ENCODE measurements around the gene PHLDA3. TPM values are rescaled to one million over a fixed set of nuclear protein-coding genes. Genes with fewer than 3 reads are reported as not detected.

PHLDA3 gene
- total RNA-seq, 1 donor from 2014 or later = 25.0 TPM

DNA sequence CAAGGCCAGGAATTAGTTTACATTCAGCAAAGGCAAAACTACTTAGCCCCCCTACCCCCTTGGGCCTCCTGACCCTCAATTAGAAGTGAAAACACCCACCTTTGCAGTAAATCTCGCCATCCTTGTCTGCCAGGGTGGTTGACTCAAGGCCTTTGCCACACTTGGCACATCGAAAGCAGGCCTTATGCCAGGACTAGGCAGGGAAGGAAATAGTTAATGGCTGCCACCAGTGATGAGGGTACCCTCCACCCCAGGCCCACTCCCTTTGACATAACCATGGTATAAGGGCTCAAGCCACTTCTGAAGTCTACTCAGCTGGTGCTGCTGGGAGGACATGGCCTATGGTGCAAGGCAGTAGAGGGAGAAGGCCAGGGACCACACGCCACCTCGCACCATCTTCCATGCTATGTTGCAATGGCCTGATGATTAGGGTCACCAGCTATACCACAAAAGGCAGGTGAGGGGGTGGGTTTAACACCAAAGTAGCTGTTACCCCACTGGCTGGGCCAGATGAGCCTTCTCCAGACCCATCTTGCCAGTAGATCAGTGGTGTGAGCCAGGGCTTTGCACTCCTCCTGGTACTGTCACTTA is 16.3 kb upstream of the PHLDA3 start:
- Mint-ChIP-seq H3K27me3 (ENCODE audit: unreplicated experiment) (peaks cover 15% of the 10 kb centered on the region), H3K4me3 (ENCODE audit: unreplicated experiment) (no peak overlapping the region)

DNA sequence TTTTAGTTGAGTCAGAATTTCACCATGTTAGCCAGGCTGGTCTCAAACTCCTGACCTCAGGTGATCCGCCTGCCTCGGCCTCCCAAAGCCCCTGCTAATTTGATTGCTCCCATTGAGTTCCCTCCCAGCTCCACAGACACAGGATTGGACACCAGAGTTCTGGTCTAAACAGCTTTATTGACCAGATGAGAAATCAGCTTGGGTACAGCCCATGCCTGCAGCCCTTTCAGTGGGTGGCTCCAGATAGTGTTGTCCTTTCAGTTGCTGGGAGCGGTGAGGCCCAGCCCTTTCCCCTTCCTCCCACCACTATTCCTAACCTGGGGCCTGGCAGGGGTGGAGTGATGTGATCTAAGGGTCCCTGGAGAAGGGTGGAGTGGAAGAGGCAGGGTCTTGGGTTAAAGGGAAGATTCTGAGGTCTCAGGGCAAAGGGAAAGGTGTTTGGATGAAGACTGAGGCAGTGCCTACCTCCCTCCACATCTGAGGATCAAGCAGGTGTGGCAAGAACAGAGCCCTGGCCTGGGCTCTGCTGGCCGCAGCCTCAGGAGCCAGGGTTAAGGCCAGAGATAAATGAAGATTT is 14.5 kb upstream of the PHLDA3 start:
- no peak for DNase-seq (ENCODE audit: low spot score)
- Mint-ChIP-seq H3K4me1 (ENCODE audit: unreplicated experiment) (peaks cover 47% of the 10 kb centered on the region), H3K9me3 (ENCODE audit: unreplicated experiment) (no peaks in the 10 kb centered on the region), H3K36me3 (ENCODE audit: low read depth, unreplicated experiment) (peaks cover 13% of the 10 kb centered on the region), H3K27me3 (ENCODE audit: unreplicated experiment) (peaks cover 13% of the 10 kb centered on the region), H3K27ac (ENCODE audit: unreplicated experiment) (peak overlapping the region; percentile 48), H3K4me3 (ENCODE audit: unreplicated experiment) (peak overlapping the region; percentile 22)
- TF ChIP-seq, protein P1, sequence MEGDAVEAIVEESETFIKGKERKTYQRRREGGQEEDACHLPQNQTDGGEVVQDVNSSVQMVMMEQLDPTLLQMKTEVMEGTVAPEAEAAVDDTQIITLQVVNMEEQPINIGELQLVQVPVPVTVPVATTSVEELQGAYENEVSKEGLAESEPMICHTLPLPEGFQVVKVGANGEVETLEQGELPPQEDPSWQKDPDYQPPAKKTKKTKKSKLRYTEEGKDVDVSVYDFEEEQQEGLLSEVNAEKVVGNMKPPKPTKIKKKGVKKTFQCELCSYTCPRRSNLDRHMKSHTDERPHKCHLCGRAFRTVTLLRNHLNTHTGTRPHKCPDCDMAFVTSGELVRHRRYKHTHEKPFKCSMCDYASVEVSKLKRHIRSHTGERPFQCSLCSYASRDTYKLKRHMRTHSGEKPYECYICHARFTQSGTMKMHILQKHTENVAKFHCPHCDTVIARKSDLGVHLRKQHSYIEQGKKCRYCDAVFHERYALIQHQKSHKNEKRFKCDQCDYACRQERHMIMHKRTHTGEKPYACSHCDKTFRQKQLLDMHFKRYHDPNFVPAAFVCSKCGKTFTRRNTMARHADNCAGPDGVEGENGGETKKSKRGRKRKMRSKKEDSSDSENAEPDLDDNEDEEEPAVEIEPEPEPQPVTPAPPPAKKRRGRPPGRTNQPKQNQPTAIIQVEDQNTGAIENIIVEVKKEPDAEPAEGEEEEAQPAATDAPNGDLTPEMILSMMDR (IDR thresholded peaks at IDR 0.05; ENCODE audit: unreplicated experiment) = no peak

More for the DNA sequence above, 16.3 kb upstream of the PHLDA3 start:
- TF ChIP-seq, protein P1 (IDR thresholded peaks at IDR 0.05; ENCODE audit: unreplicated experiment) = no peak
- peaks cover 21% of the 10 kb centered on the region for H3K36me3 Mint-ChIP-seq (ENCODE audit: low read depth, unreplicated experiment)
- H3K4me1 Mint-ChIP-seq (ENCODE audit: unreplicated experiment) = peaks cover 57% of the 10 kb centered on the region
- H3K27ac Mint-ChIP-seq (ENCODE audit: unreplicated experiment) = peak overlapping the region; percentile 97
- H3K9me3 Mint-ChIP-seq (ENCODE audit: unreplicated experiment) = no peaks in the 10 kb centered on the region
- DNase-seq (ENCODE audit: low spot score) = no peak

DNA sequence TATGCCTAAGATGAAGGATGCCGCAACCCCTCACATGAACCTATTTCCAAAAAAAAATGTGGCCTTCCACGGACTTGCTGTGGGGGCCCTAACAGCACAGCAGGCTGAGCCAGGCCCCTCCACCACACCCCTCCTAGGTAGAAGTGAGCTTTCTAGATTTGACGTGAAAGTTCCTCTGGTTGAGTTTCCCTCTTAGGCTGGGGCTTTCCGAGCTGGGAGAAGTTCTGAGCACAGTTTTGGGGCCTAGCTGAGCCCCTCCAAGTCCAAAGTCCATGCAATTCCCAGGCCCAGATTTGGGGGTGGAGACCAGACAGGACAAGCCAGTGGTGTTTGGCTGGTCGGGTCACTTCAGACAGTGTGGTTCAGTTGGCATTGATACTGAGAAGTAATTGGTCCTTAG is 13.8 kb upstream of the PHLDA3 start:
- Mint-ChIP-seq H3K27me3 (ENCODE audit: unreplicated experiment) (peaks cover 10% of the 10 kb centered on the region), H3K9me3 (ENCODE audit: unreplicated experiment) (no peaks in the 10 kb centered on the region), H3K4me3 (ENCODE audit: unreplicated experiment) (no peak overlapping the region)

DNA sequence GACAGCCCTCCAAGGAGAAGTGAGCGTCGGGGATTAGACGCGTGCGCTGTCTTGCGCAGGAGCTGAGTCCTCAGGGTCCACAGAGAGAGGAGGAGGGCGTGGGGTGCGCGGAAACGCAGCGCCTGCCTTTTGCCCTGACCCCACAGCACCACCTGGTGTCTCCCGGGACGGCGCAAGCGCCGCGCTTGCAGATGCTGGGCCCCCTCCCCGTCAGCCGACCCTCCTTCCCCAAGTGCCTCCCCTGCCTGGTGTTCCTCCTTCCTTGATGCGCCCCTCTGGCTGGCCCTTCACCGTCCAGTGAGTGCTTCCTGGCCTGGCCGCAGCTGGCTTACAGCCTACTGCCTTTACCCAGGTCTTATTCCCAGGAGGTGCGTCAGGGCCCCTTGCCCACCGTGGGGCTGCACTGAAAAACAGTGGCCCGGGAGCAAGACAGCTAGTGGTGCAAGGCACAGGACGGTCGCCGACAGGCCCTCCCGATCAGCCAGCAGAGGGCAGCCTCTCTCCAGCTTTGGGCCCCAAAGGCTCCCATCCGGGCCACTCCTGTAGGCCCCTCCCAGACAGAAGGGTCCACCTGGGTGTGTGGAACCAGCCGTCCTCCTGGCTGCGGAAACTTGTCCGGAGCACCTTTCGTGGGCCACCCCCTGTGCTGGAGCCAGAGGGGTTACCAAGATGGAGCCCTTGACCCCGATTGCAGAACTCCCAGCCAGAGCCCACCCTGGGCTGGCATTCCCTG is 12.9 kb upstream of the PHLDA3 start:
- H3K4me3 Mint-ChIP-seq (ENCODE audit: unreplicated experiment) = no peak overlapping the region
- TF ChIP-seq, protein P1 (IDR thresholded peaks at IDR 0.05; ENCODE audit: unreplicated experiment) = peak; percentile 91
- H3K27ac Mint-ChIP-seq (ENCODE audit: unreplicated experiment) = no peak overlapping the region
- H3K4me1 Mint-ChIP-seq (ENCODE audit: unreplicated experiment) = peaks cover 33% of the 10 kb centered on the region
- H3K36me3 Mint-ChIP-seq (ENCODE audit: low read depth, unreplicated experiment) = peaks cover 5% of the 10 kb centered on the region
- H3K9me3 Mint-ChIP-seq (ENCODE audit: unreplicated experiment) = no peaks in the 10 kb centered on the region
- H3K27me3 Mint-ChIP-seq (ENCODE audit: unreplicated experiment) = peaks cover 10% of the 10 kb centered on the region
- peak; percentile 92 for DNase-seq (ENCODE audit: low spot score)

More for the DNA sequence above, 13.8 kb upstream of the PHLDA3 start:
- TF ChIP-seq, protein P1 (IDR thresholded peaks at IDR 0.05; ENCODE audit: unreplicated experiment) = no peak
- DNase-seq (ENCODE audit: low spot score) = no peak
- Mint-ChIP-seq H3K36me3 (ENCODE audit: low read depth, unreplicated experiment) (peaks cover 6% of the 10 kb centered on the region), H3K27ac (ENCODE audit: unreplicated experiment) (no peak overlapping the region), H3K4me1 (ENCODE audit: unreplicated experiment) (peaks cover 40% of the 10 kb centered on the region)

DNA sequence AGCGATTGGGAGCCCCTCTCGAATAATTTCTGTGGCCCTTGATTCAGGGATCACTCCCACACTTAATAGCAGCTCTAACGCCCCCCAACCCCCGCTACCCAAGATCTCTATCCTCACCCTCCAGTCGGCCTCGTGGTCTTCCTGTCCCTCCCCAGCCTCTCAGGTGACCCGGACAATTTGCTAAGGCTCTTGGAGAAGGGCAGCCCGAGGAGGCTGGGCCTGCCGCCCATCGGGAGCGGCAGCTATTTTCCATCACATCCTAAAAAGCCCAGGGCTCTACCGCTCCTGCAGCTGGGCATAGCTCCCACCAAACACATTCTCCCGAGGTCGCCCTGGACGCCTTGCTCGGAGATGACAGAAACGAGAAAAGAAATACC is 12.0 kb upstream of the PHLDA3 start:
- Mint-ChIP-seq H3K4me3 (ENCODE audit: unreplicated experiment) (peak overlapping the region; percentile 71), H3K4me1 (ENCODE audit: unreplicated experiment) (peaks cover 24% of the 10 kb centered on the region), H3K27me3 (ENCODE audit: unreplicated experiment) (peaks cover 10% of the 10 kb centered on the region), H3K36me3 (ENCODE audit: low read depth, unreplicated experiment) (peaks cover 5% of the 10 kb centered on the region), H3K9me3 (ENCODE audit: unreplicated experiment) (no peaks in the 10 kb centered on the region), H3K27ac (ENCODE audit: unreplicated experiment) (no peak overlapping the region)
- DNase-seq (ENCODE audit: low spot score) = no peak
- TF ChIP-seq, protein P1 (IDR thresholded peaks at IDR 0.05; ENCODE audit: unreplicated experiment) = no peak

Data from endothelial cell (in vitro differentiated cells).